GM19455 (cell line): ENCODE data around the gene AIP.

Source experiments
- ATAC-seq: cut with Tn5 transposase; IDR thresholded peaks from one replicate; pipeline ENCODE4 v1.9.1; 2021; ENCODE audit not compliant: unreplicated experiment

The AIP gene

DNA sequence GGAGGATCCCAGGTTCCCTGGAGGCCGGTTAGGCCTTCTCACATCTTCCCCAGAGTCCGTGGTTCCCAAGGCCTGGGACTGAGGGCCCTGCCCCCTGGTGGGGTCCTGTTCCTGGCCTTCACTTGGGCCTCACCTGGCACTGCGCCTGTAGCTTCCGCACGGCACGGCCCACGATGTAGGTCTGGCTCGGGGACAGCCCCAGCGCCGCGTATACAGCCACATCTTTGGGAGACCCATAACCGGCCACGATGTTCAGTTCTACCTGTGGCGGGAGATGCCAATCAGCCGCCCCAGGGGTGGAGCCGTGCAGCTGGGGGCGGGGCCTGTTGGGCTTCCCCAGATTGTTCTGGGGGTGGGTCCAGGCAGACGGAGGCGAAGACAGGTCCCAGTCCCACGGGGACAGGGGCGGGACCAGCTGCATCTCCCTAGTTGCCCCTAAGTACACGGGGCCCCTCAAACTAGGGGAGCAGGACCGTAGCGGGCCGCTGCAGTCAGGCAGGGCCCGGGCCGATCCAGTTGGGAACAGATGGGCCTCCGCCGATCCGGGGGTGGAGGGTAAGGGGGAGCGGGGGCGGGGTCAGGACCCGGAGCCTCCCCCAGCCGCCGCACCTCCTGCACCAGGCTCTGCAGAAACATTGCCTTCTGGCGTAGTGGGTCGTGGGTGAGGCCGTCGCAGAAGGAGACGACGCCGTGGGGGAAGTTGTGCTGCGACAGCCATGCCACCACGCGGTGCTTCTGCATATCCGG, 10.1 kb downstream of the AIP start:
- ATAC-seq: no peak

DNA sequence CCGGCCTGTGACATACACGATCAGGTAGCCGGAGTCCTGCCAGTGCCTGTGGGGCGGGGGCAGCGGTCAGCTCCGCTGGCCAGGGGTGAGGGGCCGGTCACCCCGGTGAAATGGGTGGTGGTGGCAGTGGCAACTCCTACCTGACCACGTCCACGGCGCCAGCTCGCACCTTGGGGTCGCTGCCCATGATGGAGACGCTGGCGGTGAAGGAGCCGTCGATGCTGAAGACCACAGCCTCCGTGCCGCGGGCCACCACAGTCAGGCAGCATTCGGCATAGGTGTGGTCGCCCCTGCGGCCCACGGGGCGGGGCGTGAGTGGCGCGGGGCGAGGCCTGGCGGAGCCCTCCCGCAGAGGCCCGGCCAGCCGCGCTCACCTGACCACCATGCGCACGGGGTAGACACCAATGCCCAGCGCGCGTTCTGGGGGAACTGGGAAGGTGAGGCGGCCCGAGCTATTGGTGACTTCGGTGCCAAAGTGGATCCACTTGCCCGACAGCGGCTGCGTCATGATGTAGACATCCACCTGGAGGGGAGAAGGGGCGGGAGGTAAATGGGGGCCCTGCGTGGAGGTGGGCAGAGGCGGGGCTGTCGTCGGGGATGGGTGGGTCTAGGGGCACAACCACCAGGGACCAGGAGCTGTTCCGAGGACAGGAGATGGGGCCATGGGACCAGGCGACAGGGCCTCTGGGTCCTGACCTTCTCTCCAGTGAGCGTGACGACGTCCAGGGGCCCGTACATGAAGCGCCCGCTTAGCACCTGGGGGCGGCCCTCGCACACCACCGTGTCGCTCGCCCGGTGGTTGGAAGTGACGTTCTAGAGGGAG, 10.9 kb downstream of the AIP start:
- ATAC-seq: no peak

DNA sequence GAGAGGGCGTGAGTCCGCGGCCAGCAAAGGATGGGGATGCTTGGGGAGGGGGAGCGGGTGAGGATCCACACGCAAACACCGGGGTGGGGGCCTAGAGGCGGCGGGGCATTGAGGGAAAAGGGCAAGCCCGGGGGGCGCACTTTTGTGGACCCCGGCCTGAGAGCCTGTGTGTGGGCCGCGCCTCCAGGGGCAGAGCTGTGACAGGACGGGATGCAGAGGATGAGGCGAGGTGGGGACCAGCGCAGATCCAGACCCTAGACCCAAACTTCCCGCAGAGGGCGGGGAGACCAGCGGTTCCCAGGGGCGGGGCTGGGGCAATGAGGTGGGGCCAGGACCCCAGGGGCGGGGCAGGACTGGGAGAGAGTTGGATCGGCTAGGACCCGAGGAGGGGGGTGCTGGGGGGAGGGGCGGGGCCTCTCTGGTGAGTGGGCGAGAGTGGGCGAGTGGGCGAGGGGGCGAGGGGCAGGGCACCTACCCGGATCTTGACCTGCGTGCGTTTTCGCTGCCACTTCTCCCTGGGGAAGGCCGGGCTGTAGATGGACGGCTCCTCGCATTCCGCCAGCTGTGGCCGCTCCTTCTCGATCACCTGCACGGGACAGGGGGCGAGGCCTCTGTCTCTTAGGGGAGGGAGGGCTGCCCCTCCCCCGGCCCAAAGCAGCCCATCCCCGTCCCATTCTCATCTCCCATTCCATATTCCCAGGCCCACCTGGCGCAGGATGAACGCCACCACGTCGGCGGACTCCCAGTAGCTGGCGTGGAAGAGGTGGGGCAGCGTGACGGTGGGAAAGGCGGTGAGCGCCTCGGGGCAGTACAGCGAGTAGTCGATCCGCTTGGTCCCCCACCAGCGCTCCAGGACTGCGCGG, 11.8 kb downstream of the AIP start:
- no peak for ATAC-seq

DNA sequence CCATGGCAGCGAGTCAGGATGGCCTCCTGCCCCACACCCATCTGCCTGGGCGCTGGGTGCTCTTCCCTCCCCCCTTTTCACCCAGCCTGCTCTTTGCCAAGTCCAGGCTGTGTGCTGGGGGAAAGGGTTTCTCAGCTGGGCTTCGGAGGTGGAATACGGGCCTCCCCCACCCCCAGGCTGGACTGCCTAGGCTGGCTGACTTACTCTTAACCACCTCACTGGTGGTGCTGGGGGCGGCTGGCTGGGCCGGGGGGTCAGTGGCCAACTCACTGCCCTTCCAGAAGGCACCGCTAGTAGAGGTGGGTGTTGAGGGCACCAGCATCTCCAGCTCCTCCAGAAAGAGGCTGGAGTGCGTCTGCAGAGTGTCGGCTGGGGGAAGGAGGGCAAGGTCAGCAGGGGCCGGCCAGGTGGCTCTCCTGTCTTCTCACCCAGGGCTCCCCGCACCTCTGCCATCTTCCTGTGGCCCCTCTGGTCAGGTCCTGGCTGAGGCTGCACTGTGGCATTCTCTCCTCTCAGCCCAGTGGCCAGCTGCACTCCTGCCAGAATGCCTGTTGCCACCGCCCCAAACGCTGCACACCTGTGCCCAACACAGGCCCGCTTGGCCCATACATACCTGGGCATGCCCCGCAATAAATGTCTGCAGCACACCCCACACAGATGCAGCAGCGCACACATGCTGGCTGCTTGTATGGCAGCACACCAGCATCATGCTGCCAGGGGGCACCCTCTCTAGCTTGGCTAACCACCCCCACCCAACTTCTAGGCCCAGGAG, 12.6 kb downstream of the AIP start:
- no peak for ATAC-seq

DNA sequence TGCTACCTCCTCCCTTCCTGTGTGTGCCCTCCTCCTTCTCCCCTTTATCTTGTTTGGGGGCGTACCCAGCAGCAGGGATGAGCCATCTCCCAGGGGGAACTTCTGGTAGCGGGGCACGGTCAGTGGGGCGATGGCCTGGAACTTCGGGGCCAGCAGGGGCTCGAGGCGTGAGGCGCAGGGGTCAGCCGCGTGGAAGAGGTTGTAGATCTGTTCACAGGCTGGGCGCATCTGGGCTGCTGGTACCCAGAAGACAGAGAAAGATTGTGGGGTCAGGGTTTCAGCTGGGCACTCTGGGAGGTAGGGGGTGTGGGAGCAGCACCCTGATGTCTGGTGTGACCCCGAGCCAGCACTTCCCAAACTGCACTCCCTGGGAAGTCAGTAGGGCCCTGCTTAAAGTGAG, 13.3 kb downstream of the AIP start:
- no peak for ATAC-seq

DNA sequence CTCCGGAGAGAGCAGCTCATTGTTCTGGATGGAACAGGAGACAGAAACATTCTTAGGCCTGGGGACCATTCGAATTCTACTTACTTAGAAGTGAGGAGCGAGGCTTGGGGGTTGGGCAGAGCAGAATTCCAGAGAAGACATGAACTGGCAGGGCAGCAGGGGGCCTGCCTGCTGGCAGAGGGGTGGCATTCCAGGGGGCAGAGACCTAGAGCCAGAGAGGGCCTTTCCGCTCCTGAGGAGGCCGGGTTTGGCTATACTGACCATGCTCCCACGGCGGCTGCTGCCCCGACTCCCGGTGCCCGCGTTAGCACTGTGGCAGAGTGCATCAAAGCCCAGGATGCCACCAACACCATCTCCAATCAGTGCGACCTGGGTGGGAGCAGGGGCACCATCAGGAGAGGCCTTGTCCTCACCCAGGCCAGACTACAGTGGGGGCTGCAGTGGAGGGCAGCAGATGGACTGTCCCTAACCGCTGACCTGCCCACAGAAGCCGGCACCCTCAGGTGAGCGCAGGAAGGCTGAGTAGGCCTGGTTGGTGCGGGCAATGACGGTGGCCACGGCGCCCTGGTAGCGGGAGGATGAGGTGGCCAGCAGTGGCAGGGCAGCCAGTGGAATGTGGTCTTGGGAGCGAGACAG, 14.9 kb downstream of the AIP start:
- ATAC-seq: no peak

DNA sequence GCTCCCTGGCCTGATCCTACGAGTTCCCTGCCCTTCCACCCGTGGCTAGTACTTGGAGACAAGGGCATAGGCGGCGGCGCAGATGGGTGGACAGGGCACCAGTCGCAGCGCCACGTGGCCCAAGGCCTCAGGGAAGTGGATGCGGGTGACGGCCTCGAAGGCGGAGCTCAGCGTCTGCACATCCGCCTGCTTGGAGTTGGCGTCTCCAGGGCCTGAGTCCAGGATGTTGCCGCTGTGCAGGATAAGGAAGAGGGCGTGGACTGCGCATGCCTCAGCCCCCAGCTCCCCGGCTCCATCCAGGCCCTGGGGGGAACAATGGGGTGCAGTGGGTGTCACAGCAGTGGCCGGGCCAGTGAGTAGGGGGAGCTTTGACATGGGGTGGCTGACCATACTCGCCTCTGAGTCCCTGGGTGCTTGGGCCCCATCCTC, 15.7 kb downstream of the AIP start:
- ATAC-seq: no peak

DNA sequence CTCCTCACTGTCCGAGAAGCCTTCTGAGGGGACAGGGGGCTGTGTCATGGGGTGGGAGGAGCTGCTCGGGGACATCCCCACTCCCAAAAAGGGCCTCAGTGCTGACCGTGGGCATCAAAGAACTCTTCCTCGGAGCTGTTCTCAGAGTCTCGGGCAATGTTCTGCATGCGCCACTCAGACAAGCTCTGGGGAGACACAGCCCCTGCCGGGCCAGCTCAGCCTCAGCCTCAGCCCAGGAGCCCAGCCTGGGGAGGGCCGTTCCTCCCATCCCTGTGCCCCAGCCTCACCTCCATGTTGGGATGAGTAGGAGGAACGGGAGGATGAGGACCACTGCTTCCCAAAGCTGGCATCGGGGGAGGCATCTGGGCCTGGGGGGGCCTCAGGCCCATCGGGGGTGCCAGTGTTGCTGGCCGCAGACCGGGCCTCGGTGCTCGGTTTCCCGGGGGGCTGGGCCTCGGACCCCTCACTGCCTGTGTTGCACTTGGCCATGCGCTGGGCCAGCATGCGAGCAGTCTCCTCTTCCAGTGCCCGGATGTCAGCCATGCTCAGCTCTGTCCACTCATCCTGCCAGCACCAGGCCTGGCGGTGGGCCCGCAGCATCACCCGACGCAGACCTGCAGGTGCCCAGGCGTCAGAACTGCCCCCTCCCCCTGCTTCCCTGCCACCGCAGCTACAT, 17.1 kb downstream of the AIP start:
- ATAC-seq: no peak

DNA sequence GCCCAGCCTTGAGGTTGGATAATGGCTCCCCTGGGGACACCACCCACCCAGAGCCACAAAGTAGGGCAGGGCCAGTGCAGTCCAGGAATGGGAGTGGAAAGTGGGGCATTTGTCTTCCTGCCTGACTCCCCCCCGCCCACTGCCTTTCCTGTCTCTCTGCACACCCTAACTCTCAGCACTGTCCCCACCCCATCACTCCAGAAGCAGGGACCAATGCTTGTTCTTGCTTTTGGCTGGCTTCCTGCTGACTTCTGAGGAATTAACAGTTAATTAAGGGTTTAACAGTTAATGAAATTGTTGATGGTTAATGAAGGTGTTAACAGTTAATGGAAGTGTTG, 17.6 kb downstream of the AIP start:
- no peak for ATAC-seq

DNA sequence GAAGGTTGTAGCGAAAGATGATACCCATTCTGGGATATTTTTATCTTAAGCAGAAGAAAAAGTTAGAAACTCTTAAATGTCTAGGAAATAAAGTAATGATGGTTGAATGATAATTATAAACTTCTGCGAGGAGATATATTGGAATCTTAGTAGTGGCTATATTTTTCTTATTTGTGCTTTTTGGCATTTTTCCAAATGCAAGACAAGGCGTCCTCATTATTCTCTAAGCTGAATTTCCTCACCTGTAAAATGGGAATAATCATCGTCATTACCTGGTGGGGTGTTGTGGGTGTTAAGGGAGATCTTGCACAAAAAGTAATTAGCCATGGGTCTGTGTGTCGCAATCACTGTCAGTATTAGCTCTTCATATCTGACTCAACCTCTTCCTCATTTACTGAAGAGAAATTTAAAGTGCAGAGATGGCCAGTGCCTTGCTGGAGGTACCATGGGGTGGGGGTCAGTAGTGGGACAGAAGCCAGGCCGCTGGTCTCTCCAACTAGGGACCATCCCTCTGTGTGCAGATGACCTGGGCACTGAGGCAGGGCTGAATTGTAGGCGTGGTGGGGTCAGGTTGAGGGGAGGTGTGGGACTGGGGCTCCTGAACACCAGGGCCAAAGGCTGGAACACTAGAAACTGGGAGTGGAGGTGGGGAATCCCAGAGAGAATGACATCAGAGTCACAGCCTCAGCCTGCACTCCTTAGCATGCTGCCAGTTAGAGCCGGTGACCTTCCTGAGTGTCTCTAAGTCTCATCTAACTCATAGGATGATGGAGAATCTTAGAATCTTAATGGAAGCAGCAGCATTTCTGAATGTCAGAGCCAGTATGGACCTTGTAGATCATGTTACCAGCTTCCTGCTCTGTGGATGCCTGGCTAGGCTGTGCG, 18.2 kb downstream of the AIP start:
- no peak for ATAC-seq

DNA sequence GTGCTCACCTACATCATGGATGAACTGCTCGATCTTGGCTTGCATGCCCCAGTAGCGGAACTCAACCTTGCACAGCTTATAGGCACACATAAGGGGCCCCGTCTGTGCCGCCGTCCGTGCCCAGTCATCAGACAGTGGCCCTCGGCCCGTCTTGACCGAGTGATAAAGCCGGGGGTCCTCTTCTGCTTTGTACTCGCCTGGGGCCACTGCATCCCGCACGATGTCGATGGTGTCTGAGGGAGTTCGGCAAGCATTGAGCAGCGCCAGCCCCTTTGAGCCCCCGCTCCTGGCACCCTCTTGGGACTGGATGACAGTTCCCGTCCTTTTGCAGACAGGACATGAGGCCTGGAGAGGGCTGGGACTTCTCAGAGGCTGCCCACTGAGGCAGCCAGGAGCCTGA, 19.0 kb downstream of the AIP start:
- no peak for ATAC-seq

DNA sequence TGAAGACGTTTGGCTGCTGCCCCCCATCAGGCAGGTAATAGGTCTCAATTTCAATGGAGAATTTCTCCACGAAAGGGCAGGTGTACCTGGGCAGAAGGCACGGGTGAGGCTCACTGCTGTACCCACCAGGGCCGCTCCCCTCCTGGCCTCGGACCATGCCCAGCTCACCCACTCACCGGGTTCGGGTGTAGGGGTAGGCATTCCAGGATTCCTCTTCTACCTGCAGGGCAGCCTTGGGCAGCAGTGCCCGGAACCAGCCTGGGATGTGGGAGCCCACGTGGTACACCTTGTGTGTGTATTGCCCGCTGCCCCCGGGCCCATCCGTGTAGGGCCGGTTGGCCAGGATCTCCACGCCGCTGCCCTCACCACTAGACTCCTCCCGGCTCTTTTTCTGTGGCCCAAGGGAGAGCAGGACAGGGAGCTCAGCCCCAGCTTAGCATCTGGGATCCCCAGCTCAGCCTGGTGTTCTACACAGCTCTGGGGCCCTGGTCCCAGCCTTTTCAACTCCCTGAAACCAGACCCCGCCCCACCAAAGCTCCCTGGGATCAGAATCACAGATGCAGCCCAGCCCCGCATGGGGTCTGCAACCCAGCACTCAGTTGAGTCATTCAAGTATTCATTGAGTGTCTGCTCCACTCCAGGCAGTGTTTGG, 19.6 kb downstream of the AIP start:
- no peak for ATAC-seq

DNA sequence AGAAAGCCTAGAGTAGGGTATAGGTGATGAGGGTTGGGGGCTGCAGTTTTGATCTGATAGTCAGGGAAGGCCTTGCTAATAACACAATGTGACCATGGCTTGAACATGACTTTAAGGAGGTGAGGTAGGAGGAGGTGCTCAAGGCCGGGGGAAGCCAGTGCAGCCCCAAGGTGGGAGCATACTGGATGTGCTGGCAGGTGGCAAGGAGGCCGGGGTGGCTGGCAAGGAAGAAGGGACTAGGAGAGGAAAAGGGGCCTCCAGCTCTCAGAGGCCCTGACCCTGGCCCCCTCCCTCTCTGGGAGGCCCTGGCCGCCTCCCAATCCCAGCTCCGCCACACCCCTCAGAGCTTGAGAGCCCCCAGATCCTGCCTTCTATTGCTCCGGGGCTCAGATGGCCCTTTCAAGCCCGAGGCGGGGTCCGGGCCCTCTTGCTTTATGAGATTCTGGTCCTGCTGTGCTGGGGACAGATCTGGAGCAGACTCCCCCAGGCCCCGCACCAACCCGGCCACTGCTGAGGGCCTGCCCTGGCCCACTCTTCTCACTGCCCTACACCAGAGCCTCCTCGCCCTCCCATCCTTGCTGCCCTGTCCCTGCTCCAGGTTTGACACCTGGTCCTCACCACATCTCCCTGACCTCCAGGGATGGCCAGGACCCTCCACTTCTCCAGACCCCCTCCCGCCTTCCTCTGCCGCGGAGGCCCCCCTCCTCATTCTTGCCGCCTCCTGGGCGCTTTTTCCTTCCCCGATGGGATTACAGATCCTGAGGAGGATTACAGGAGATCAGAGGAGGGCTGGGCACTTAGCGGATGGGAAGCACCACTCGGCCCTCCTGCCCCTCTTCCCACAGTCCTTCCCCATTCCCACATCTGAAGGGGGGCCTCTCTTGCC, 20.5 kb downstream of the AIP start:
- no peak for ATAC-seq

DNA sequence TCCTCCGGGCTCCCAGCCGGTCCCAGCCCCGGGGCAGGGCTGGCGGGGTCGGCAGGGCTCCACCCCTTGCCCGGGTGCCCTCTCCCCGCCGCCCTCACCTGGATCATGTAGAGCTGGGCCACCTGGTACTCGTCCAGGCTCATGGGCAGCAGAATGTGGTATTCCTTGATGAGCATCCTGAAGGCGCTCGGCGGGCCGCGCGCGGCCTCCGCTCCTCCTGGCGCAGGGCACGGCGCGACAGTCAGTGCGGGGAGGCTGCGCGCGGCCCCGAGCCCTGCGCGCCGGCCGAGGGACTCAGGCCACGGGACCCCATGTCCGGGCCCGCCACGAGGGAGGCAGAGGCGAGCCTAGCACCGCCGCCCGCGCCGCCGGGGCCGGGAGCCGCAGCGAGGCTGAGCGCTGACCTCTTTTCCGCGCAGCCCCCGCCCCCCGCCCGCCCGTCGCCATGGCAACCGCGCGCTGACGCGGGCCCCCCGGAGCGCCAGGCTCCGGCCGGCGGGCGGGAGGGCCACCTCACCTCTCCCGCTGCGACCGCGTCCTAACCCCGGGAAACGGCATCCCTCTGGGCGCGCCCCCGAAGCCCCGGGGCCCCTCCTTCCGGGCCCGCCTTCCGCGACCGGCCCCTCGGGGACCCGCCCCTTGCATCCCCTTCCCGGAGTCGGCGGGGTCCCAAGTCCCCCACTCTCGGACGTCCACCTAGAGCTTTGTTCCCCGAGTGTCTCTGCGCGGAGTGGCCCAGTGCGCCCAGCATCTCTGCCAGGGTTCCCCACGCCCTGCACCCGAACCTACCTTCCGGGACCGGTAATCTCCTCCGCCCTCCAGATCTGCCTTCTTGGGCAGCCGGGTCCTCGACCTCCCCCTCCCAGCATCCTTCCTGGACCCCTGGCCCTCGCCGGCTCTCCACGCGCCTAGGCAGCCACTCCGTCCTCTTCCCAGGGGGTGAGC, 21.5 kb downstream of the AIP start:
- no peak for ATAC-seq

DNA sequence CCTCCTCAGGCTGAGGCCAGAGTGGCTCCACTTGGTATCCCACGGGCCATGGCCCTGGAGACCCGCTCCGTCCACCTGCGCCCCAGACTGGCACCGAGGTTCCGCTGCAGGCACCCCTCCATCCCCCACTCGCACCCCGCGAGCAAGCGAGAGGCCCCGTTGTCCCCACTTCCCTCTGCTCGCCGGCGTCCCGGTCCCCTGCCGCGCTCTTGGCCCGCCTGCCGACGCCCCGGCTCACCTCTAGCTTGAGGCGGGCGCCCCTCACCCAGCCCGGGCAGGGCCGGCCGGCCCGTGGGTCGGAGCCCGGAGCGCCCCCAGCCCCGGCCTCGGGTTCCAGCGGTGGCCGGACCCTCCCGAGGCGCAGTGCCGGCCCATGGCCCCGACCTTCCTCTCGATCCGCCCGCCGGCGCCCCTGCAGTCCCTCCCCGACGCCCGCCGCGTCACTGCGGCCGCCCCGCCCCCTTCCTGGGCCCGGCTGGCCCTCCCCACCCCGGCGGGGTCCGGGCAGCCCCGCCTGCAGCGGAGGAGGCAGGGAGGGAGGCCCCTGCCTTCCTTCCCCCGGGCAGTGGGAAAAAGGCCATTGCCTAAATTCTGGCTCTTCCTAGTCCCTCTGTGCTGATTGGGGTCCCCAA, 22.2 kb downstream of the AIP start, which contains the start of gene PITPNM1:
TSS of gene PITPNM1 (minus strand) at position 414 of the 632 bp plus-strand sequence. CDS start 1,183 bp downstream, outside the sequence.
- no peak for ATAC-seq
